ENCODE measurements around the gene METTL1. TPM values are rescaled to one million over a fixed set of nuclear protein-coding genes. Genes with fewer than 3 reads are reported as not detected.
"Not testable (repeated sequence)": the region's sequence is repeated elsewhere in the genome, so short reads cannot be mapped to it uniquely, and the experiment has no call there.

Gene METTL1
- 8.6 TPM for total RNA-seq

- DNase-seq (ENCODE audit: low read depth in 2 of 3, low spot score in 2 of 3): peak; percentile 77 to 98 (median 97)
Observed at GRCh38 chr12:57771873-57772428, at the start of gene METTL1. Gene METTL1 (minus strand): TSS chr12:57772105. CDS start chr12:57772083, 22 bp downstream.

GRCh38 chr12:57821015-57821414, 49.1 kb upstream of the METTL1 start:
- not testable (repeated sequence) for DNase-seq (ENCODE audit: low read depth in 2 of 3, low spot score in 2 of 3)

- DNase-seq (ENCODE audit: low read depth in 2 of 3, low spot score in 2 of 3): not testable (repeated sequence)
Observed at GRCh38 chr12:57820119-57820518, 48.2 kb upstream of the METTL1 start.

- DNase-seq (ENCODE audit: low read depth in 2 of 3, low spot score in 2 of 3): not testable (repeated sequence)
Observed at GRCh38 chr12:57817990-57818331, 46.1 kb upstream of the METTL1 start.

- no peak for DNase-seq (ENCODE audit: low read depth in 2 of 3, low spot score in 2 of 3)
Observed at GRCh38 chr12:57817261-57817989, 45.5 kb upstream of the METTL1 start.

GRCh38 chr12:57816855-57817151, 44.9 kb upstream of the METTL1 start:
- DNase-seq (ENCODE audit: low read depth in 2 of 3, low spot score in 2 of 3): no peak

- no peak for DNase-seq (ENCODE audit: low read depth in 2 of 3, low spot score in 2 of 3)
Observed at GRCh38 chr12:57816001-57816854, 44.3 kb upstream of the METTL1 start.

GRCh38 chr12:57815177-57816000, 43.5 kb upstream of the METTL1 start:
- no peak for DNase-seq (ENCODE audit: low read depth in 2 of 3, low spot score in 2 of 3)

- no peak for DNase-seq (ENCODE audit: low read depth in 2 of 3, low spot score in 2 of 3)
Observed at GRCh38 chr12:57813971-57814772, 42.3 kb upstream of the METTL1 start.

GRCh38 chr12:57813111-57813970, 41.4 kb upstream of the METTL1 start:
- no peak for DNase-seq (ENCODE audit: low read depth in 2 of 3, low spot score in 2 of 3)

- DNase-seq (ENCODE audit: low read depth in 2 of 3, low spot score in 2 of 3): no peak
Observed at GRCh38 chr12:57811028-57811755, 39.3 kb upstream of the METTL1 start.

- peak in 1 of 3 donors; percentile 39 for DNase-seq (ENCODE audit: low read depth in 2 of 3, low spot score in 2 of 3)
Observed at GRCh38 chr12:57810450-57810849, 38.5 kb upstream of the METTL1 start.

- DNase-seq (ENCODE audit: low read depth in 2 of 3, low spot score in 2 of 3): no peak
Observed at GRCh38 chr12:57809425-57809824, 37.5 kb upstream of the METTL1 start.

- DNase-seq (ENCODE audit: low read depth in 2 of 3, low spot score in 2 of 3): no peak
Observed at GRCh38 chr12:57808351-57808750, 36.4 kb upstream of the METTL1 start.

- no peak for DNase-seq (ENCODE audit: low read depth in 2 of 3, low spot score in 2 of 3)
Observed at GRCh38 chr12:57807285-57807684, 35.4 kb upstream of the METTL1 start.

- DNase-seq (ENCODE audit: low read depth in 2 of 3, low spot score in 2 of 3): no peak
Observed at GRCh38 chr12:57806677-57807076, 34.8 kb upstream of the METTL1 start.

GRCh38 chr12:57803319-57803893, 31.5 kb upstream of the METTL1 start:
- peak in 1 of 3 donors; percentile 38 for DNase-seq (ENCODE audit: low read depth in 2 of 3, low spot score in 2 of 3)

- no peak for DNase-seq (ENCODE audit: low read depth in 2 of 3, low spot score in 2 of 3)
Observed at GRCh38 chr12:57802607-57803006, 30.7 kb upstream of the METTL1 start.
